SK-N-SH treated with all-trans-retinoic acid at 6 μM for 48 hours (cell line): ENCODE data around the gene SLC38A4.

Experiments used
- ATAC-seq: fragments of 200-7000 bp; cut with Tn5 transposase; 3 replicates; pipeline ENCODE4 v1.9.1; 2020; ENCODE audit warnings: mild to moderate bottlenecking, moderate library complexity
- ARNTL ChIP-seq: fragments of 450-650 bp; formaldehyde crosslinking; IDR thresholded peaks from 2 replicates; pipeline ENCODE4 v1.5.0; 2020; ENCODE audit warnings: low read depth, mild to moderate bottlenecking, moderate library complexity, borderline replicate concordance
- BACH2 ChIP-seq: fragments of 250-450 bp; sonication (Bioruptor Pico); IDR thresholded peaks from 2 replicates; pipeline ENCODE4 v1.9.0; 2021; ENCODE audit warnings: mild to moderate bottlenecking, borderline replicate concordance
- CREB5 ChIP-seq: fragments of 250-450 bp; sonication (Bioruptor Pico); IDR thresholded peaks from 2 replicates; pipeline ENCODE4 v1.5.1; 2020; ENCODE audit warnings: low read depth, mild to moderate bottlenecking, moderate library complexity
- CSDC2 ChIP-seq: fragments of 250-450 bp; sonication (Bioruptor Pico); IDR thresholded peaks from 2 replicates; pipeline ENCODE4 v1.5.0; 2020; ENCODE audit warnings: mild to moderate bottlenecking, moderate library complexity
- ESRRG ChIP-seq: fragments of 250-450 bp; sonication (Bioruptor Pico); IDR thresholded peaks from 2 replicates; pipeline ENCODE4 v1.6.1; 2021; ENCODE audit warnings: mild to moderate bottlenecking
- GLIS3 ChIP-seq: fragments of 250-450 bp; sonication (Bioruptor Pico); IDR thresholded peaks from 2 replicates; pipeline ENCODE4 v1.5.0; 2020; ENCODE audit warnings: mild to moderate bottlenecking, moderate library complexity
- ISL1 ChIP-seq: fragments of 250-450 bp; sonication (Bioruptor Pico); IDR thresholded peaks from 2 replicates; pipeline ENCODE4 v2.1.2; 2022; ENCODE audit warnings: mild to moderate bottlenecking, moderate library complexity
- OSR1 ChIP-seq: fragments of 250-450 bp; sonication (Bioruptor Pico); IDR thresholded peaks from 2 replicates; pipeline ENCODE4 v1.8.0; 2022; ENCODE audit warnings: moderate library complexity, mild to moderate bottlenecking, inconsistent platforms
- POU6F1 ChIP-seq: fragments of 250-450 bp; sonication (Bioruptor Pico); IDR thresholded peaks from 2 replicates; pipeline ENCODE4 v1.8.0; 2021; ENCODE audit warnings: low read depth, mild to moderate bottlenecking, moderate library complexity, borderline replicate concordance
- PPARA ChIP-seq: fragments of 250-450 bp; sonication (Bioruptor Pico); IDR thresholded peaks from 2 replicates; pipeline ENCODE4 v1.5.0; 2020; ENCODE audit warnings: mild to moderate bottlenecking, borderline replicate concordance
- RARB ChIP-seq: fragments of 250-450 bp; sonication (Bioruptor Pico); IDR thresholded peaks from 2 replicates; pipeline ENCODE4 v1.8.0; 2021; ENCODE audit warnings: mild to moderate bottlenecking, moderate library complexity
- SNAI2 ChIP-seq: fragments of 250-450 bp; sonication (Bioruptor Pico); IDR thresholded peaks from 2 replicates; pipeline ENCODE4 v1.5.0; 2020; ENCODE audit warnings: mild to moderate bottlenecking, moderate library complexity
- TCF4 ChIP-seq: fragments of 250-450 bp; sonication (Bioruptor Pico); IDR thresholded peaks from 2 replicates; pipeline ENCODE4 v1.8.0; 2021; ENCODE audit warnings: mild to moderate bottlenecking, moderate library complexity, borderline replicate concordance
- TOX ChIP-seq: fragments of 250-450 bp; sonication (Bioruptor Pico); IDR thresholded peaks from 2 replicates; pipeline ENCODE4 v1.8.0; 2021; ENCODE audit warnings: mild to moderate bottlenecking, moderate library complexity, borderline replicate concordance
- ZC3H10 ChIP-seq: fragments of 250-450 bp; sonication (Bioruptor Pico); IDR thresholded peaks from 2 replicates; pipeline ENCODE4 v1.5.1; 2021; ENCODE audit warnings: mild to moderate bottlenecking, moderate library complexity
- ZFP3 ChIP-seq: fragments of 250-450 bp; sonication (Bioruptor Pico); IDR thresholded peaks from 2 replicates; pipeline ENCODE4 v1.5.0; 2020; ENCODE audit warnings: mild to moderate bottlenecking, moderate library complexity
- ZFP30 ChIP-seq: fragments of 450-650 bp; formaldehyde crosslinking; IDR thresholded peaks from 2 replicates; pipeline ENCODE4 v1.5.0; 2022; ENCODE audit warnings: mild to moderate bottlenecking, moderate library complexity
- ZNF565 ChIP-seq: fragments of 450-650 bp; formaldehyde crosslinking; conservative IDR thresholded peaks from 2 replicates; pipeline ENCODE4 v1.5.0; 2020; ENCODE audit warnings: low read depth, mild to moderate bottlenecking, moderate library complexity
- ZNF70 ChIP-seq: fragments of 450-650 bp; formaldehyde crosslinking; IDR thresholded peaks from 2 replicates; pipeline ENCODE4 v1.5.0; 2020; ENCODE audit warnings: mild to moderate bottlenecking, moderate library complexity
- ZNF8 ChIP-seq: fragments of 450-650 bp; formaldehyde crosslinking; IDR thresholded peaks from 2 replicates; pipeline ENCODE4 v1.5.0; 2020; ENCODE audit warnings: mild to moderate bottlenecking, moderate library complexity
- TF ChIP-seq, protein P1 (sequence below): fragments of 250-450 bp; sonication (Bioruptor Pico); IDR thresholded peaks from 2 replicates; pipeline ENCODE4 v1.5.1; 2021; ENCODE audit warnings: mild to moderate bottlenecking, moderate library complexity
- TF ChIP-seq, protein P2 (sequence below): fragments of 250-450 bp; sonication (Bioruptor Pico); IDR thresholded peaks from 2 replicates; pipeline ENCODE4 v1.8.0; 2020; ENCODE audit warnings: mild to moderate bottlenecking, moderate library complexity, borderline replicate concordance

The SLC38A4 gene

GRCh38 chr12:46794593-46795190 lies 31.1 kb downstream of the SLC38A4 start:
- ATAC-seq: no peak
- TF ChIP-seq BACH2 (CRISPR knock-in tag): no peak
- TF ChIP-seq CSDC2 (CRISPR knock-in tag): no peak
- no peak for TF ChIP-seq RARB
- TF ChIP-seq TOX (CRISPR knock-in tag): no peak
- no peak for TF ChIP-seq CREB5 (CRISPR knock-in tag)
- TF ChIP-seq, protein P1, sequence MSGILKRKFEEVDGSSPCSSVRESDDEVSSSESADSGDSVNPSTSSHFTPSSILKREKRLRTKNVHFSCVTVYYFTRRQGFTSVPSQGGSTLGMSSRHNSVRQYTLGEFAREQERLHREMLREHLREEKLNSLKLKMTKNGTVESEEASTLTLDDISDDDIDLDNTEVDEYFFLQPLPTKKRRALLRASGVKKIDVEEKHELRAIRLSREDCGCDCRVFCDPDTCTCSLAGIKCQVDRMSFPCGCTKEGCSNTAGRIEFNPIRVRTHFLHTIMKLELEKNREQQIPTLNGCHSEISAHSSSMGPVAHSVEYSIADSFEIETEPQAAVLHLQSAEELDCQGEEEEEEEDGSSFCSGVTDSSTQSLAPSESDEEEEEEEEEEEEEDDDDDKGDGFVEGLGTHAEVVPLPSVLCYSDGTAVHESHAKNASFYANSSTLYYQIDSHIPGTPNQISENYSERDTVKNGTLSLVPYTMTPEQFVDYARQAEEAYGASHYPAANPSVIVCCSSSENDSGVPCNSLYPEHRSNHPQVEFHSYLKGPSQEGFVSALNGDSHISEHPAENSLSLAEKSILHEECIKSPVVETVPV (CRISPR knock-in tag): no peak
- no peak for TF ChIP-seq POU6F1
- TF ChIP-seq ISL1 (CRISPR knock-in tag): no peak
- TF ChIP-seq, protein P2, sequence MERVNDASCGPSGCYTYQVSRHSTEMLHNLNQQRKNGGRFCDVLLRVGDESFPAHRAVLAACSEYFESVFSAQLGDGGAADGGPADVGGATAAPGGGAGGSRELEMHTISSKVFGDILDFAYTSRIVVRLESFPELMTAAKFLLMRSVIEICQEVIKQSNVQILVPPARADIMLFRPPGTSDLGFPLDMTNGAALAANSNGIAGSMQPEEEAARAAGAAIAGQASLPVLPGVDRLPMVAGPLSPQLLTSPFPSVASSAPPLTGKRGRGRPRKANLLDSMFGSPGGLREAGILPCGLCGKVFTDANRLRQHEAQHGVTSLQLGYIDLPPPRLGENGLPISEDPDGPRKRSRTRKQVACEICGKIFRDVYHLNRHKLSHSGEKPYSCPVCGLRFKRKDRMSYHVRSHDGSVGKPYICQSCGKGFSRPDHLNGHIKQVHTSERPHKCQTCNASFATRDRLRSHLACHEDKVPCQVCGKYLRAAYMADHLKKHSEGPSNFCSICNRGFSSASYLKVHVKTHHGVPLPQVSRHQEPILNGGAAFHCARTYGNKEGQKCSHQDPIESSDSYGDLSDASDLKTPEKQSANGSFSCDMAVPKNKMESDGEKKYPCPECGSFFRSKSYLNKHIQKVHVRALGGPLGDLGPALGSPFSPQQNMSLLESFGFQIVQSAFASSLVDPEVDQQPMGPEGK: no peak
- no peak for TF ChIP-seq GLIS3 (CRISPR knock-in tag)
- no peak for TF ChIP-seq PPARA (CRISPR knock-in tag)
- no peak for TF ChIP-seq ZFP3
- no peak for TF ChIP-seq ARNTL (CRISPR knock-in tag)
- no peak for TF ChIP-seq ZFP30 (CRISPR knock-in tag)
- no peak for TF ChIP-seq SNAI2 (CRISPR knock-in tag)
- no peak for TF ChIP-seq ZNF565
- TF ChIP-seq ZNF8: no peak
- no peak for TF ChIP-seq ESRRG (CRISPR knock-in tag)
- no peak for TF ChIP-seq ZC3H10 (CRISPR knock-in tag)
- TF ChIP-seq TCF4 (CRISPR knock-in tag): no peak

- TF ChIP-seq RARB: no peak
- ATAC-seq: no peak
These were observed 32.9 kb downstream of the SLC38A4 start for GRCh38 chr12:46792925-46793324.

DNA sequence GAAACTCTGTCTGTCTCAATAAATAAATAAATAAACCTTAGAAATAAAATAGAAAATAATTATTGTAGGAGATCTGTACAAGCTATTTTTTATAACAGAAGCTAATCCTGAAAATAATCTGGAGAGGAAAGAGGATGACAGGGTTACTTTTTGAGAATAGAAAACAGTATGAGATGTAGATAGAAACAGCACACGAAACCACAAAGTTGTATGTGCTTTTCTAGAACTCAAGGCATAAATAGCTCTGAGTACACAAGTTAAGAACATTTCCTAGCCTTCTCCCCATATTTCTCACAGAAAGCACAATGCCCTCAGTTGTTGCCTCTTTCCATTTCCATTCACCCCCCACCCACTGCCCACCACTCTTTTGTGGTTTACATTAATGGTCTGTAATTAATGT lies 35.7 kb downstream of the SLC38A4 start:
- no peak for TF ChIP-seq TCF4 (CRISPR knock-in tag)
- no peak for ATAC-seq

DNA sequence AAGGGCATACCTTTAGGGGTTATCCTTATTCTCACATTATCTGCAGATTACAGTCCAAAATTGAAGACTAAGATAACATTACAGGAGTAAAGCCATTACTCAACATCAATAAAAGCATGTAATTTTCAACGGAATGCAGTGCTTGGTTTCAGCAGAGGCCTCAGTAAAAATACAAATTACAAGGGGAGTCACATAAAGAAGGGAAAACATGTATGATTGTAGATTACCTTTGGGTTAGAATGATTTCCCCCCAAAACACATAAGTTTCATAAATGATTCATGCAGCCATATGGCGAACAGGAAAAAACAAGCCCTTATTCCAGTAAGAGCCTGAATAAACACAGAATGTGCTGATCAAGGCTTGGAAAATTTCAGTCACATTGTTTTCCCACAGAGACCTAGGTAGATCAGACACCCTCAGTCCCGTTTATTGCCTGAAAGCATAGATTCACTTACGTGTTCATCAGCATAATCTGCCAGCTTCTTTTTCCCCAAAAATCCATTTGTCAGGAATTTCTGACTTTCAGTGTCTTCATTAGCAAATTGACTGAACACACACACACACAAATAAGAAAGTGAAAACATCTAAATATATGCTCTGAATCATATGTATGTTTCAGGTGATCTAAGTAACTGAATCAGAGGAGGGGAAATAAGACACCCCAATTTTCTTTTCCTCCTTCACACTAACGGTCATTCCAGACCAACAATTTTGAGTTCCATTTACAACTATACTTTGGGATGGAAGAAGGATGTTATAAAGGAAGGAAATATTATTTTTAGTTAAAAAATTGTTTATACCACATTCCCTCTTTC lies 37.5 kb downstream of the SLC38A4 start:
- no peak for ATAC-seq
- TF ChIP-seq POU6F1 (no peak), ZNF70 (CRISPR knock-in tag) (no peak), ZFP3 (no peak), RARB (no peak), CREB5 (CRISPR knock-in tag) (no peak), CSDC2 (CRISPR knock-in tag) (no peak), PPARA (CRISPR knock-in tag) (no peak), OSR1 (CRISPR knock-in tag) (no peak), TOX (CRISPR knock-in tag) (no peak), ZNF8 (no peak), ZNF565 (no peak)
- TF ChIP-seq, protein P1 (CRISPR knock-in tag): no peak
